ENCODE results near the gene AOC2. TPM values are rescaled to one million over a fixed set of nuclear protein-coding genes. Genes with fewer than 3 reads are reported as not detected.

The AOC2 gene
- total and polyA plus RNA-seq, 2 of the 13 experiments (the other 11 are each of a cell fraction or from before 2014, with no cell fraction given), result 1.2 to 3.3 TPM

- TF ChIP-seq ZGPAT (CRISPR knock-in tag; IDR thresholded peaks at IDR 0.05), result peak; percentile 46; the same call in 1 of the 2 replicates
- no peak for TF ChIP-seq SRSF4 (IDR thresholded peaks at IDR 0.05; ENCODE audit: low read depth, low read length, poor library complexity, severe bottlenecking)
- peak; percentile 90 for TF ChIP-seq PHF21A (CRISPR knock-in tag; IDR thresholded peaks at IDR 0.05)
- TF ChIP-seq TEAD3 (CRISPR knock-in tag; optimal IDR thresholded peaks at IDR 0.05; ENCODE audit: borderline replicate concordance), result no peak
- no peak for TF ChIP-seq ZC3H13 (CRISPR knock-in tag; IDR thresholded peaks at IDR 0.05)
- TF ChIP-seq ZNF230 (CRISPR knock-in tag; IDR thresholded peaks at IDR 0.05), result no peak
- no peak for TF ChIP-seq ZNF512 (CRISPR knock-in tag; IDR thresholded peaks at IDR 0.05)
- TF ChIP-seq ARID2 (CRISPR knock-in tag; IDR thresholded peaks at IDR 0.05; ENCODE audit: borderline replicate concordance), result no peak
- TF ChIP-seq ZSCAN21 (CRISPR knock-in tag; IDR thresholded peaks at IDR 0.05; ENCODE audit: borderline replicate concordance), result no peak
- TF ChIP-seq ZNF264 (CRISPR knock-in tag; IDR thresholded peaks at IDR 0.05), result no peak
- TF ChIP-seq KDM2A (CRISPR knock-in tag; IDR thresholded peaks at IDR 0.05; ENCODE audit: borderline replicate concordance, low read depth), result no peak; the same call in 1 of the 2 replicates
- no peak for TF ChIP-seq CENPT (CRISPR knock-in tag; IDR thresholded peaks at IDR 0.05; ENCODE audit: low read depth)
- no peak for TF ChIP-seq CENPX (CRISPR knock-in tag; IDR thresholded peaks at IDR 0.05)
- peak; percentile 17; the same call in 1 of the 2 replicates for TF ChIP-seq MEIS1 (CRISPR knock-in tag; IDR thresholded peaks at IDR 0.05; ENCODE audit: borderline replicate concordance)
- no peak for TF ChIP-seq ZBTB8A (CRISPR knock-in tag; IDR thresholded peaks at IDR 0.05; ENCODE audit: borderline replicate concordance, low read depth)
- TF ChIP-seq E2F1 (CRISPR knock-in tag; IDR thresholded peaks at IDR 0.05), result no peak
- no peak for TF ChIP-seq ZEB1 (IDR thresholded peaks at IDR 0.05; ENCODE audit: insufficient replicate concordance, low read depth)
- no peak for TF ChIP-seq SMARCC2 (IDR thresholded peaks at IDR 0.05)
- TF ChIP-seq ZNF276 (CRISPR knock-in tag; IDR thresholded peaks at IDR 0.05; ENCODE audit: low read depth), result no peak
- TF ChIP-seq ZNF350 (CRISPR knock-in tag; IDR thresholded peaks at IDR 0.05; ENCODE audit: borderline replicate concordance, low read depth), result 0 out of 2 replicates have a peak, but pooled peaks have one; percentile 31
- no peak for TF ChIP-seq HOXA7 (CRISPR knock-in tag; IDR thresholded peaks at IDR 0.05)
- no peak; the same call in 1 of the 2 replicates for TF ChIP-seq ZNF317 (CRISPR knock-in tag; IDR thresholded peaks at IDR 0.05)
- peak; percentile 58; the same call in 1 of the 2 replicates for TF ChIP-seq CEBPG (CRISPR knock-in tag; IDR thresholded peaks at IDR 0.05)
- TF ChIP-seq ZC3H4 (CRISPR knock-in tag; IDR thresholded peaks at IDR 0.05; ENCODE audit: borderline replicate concordance), result no peak
These were observed 10.7 kb downstream of the AOC2 start (continued) for GRCh38 chr17:42855048-42855596.

All from HepG2 (cell line).